Choroid plexus epithelial cell (primary cell): ENCODE results near the gene KIF13A.
"Not testable (repeated sequence)": the region's sequence is repeated elsewhere in the genome, so short reads cannot be mapped to it uniquely, and the experiment has no call there.

Experiments
- DNase-seq: peaks from one replicate; pipeline ENCODE4 v3.0.0-alpha.2; 2010; ENCODE audit warnings: low read depth
- H3K4me3 ChIP-seq: 2 replicates; pipeline ENCODE4 v1.5.1; 2011; ENCODE audit warnings: low read depth, mild to moderate bottlenecking, control low read depth, low read length, moderate library complexity
- CTCF ChIP-seq: conservative IDR thresholded peaks from 2 replicates; pipeline ENCODE4 v1.5.1; 2011; ENCODE audit warnings: low read depth, mild to moderate bottlenecking, control low read depth, inconsistent platforms, low read length, moderate library complexity

The KIF13A gene

GRCh38 chr6:17845598-17845997 is 141.8 kb downstream of the KIF13A start:
- TF ChIP-seq CTCF: no peak
- H3K4me3 ChIP-seq: no peak overlapping the region
- no peak for DNase-seq

GRCh38 chr6:17844967-17845366 is 142.5 kb downstream of the KIF13A start:
- not testable (repeated sequence) for DNase-seq, H3K4me3 ChIP-seq

DNA sequence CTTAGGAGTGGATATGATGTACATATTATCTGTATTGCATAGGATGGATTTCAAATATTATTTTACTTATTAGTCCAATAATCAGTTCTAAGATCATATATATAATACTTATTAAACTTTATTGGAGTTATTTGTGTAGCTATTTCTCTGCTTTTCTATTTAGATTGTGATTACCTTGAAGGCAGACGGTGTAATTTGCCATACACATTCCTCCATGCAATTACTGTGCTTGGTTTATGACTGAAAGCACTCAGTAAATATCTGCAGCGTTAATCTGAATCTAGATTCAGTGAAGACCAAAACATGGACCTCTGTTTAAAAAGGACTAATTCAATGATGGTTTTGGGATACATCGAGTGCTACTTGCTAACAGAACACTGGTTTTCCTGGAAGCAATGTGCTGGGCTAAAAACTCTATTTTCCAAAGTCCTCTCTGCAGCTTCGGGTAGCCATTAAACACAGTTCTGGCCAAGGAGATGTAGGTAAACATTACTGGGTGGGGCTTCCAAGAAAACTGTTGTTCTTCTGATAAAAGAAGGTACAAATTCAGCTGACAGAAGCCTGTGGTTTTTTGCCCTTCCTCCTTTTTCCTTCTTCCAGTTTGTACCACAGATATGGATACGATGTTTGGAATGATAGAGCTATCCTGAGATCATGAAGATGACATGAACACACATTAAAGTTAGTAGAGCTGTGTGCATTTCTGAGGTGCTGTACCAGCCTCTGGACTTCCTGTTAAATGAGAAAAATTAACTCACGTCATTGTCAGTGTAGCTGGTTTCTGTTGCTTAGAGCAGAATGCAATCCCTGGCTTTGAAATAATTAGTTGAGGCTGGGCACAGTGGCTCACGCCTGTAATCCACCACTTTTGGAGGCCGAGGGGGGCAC is 144.3 kb downstream of the KIF13A start:
- DNase-seq: no peak
- no peak for TF ChIP-seq CTCF
- no peak overlapping the region for H3K4me3 ChIP-seq

DNA sequence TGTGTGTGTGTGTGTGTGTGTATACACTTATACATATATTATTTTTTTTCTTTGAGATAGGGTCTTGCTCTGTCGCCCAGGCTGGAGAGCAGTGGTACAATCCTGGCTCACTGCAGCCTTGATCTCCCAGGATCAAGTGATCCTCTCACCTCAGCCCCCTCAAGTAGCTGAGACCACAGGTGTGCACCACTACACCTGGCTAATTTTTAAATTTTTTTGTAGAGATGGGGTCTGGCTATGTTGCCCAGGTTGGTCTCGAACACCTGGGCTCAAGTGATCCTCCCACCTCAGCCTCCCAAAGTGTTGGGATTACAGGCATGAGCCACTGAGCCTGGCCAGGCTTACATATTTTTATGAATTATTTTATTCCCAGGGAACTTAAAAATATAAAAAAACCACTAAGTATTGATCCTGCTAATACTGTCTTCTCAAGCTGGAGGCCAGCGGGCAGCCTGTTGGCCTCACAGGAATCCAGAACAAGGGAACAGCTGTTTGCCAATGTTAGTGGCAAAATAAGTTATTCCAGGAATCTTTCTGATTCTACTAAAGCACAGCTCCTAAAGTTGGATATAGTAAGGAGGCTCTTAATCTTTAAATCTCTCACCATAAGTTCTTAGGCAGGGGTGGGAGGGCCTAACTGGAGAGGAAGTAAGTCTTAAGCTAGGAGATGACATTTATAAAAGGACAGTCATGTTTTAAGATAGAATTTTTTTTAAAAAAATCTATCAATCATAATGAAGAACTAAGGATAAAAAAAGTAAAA is 145.2 kb downstream of the KIF13A start:
- DNase-seq: no peak
- H3K4me3 ChIP-seq: no peak overlapping the region
- TF ChIP-seq CTCF: no peak

GRCh38 chr6:17839513-17840223 is 147.8 kb downstream of the KIF13A start:
- no peak for DNase-seq
- H3K4me3 ChIP-seq: no peak overlapping the region
- TF ChIP-seq CTCF: no peak

GRCh38 chr6:17836293-17836692 is 151.1 kb downstream of the KIF13A start:
- no peak overlapping the region for H3K4me3 ChIP-seq
- TF ChIP-seq CTCF: no peak
- DNase-seq: no peak

- DNase-seq: peak; percentile 15
- no peak for TF ChIP-seq CTCF
- H3K4me3 ChIP-seq: no peak overlapping the region
Measured at GRCh38 chr6:17835784-17836183, 151.7 kb downstream of the KIF13A start.
